GM18511 (cell line): ENCODE data around the gene NAA15.
"Not testable (repeated sequence)": the region's sequence is repeated elsewhere in the genome, so short reads cannot be mapped to it uniquely, and the experiment has no call there.

ENCODE experiments used
- ATAC-seq: cut with Tn5 transposase; IDR thresholded peaks from one replicate; pipeline ENCODE4 v1.9.1; 2021; ENCODE audit warnings: mild to moderate bottlenecking, moderate library complexity; ENCODE audit not compliant: unreplicated experiment

Gene NAA15

GRCh38 chr4:139443661-139444060 lies 142.4 kb downstream of the NAA15 start:
- no peak for ATAC-seq

- not testable (repeated sequence) for ATAC-seq
Observed at GRCh38 chr4:139444881-139445280, 143.6 kb downstream of the NAA15 start.

GRCh38 chr4:139447078-139447477 lies 145.8 kb downstream of the NAA15 start:
- not testable (repeated sequence) for ATAC-seq

- ATAC-seq = no peak
Observed at GRCh38 chr4:139450586-139450985, 149.3 kb downstream of the NAA15 start.

- no peak for ATAC-seq
Observed at GRCh38 chr4:139451997-139452396, 150.7 kb downstream of the NAA15 start.

GRCh38 chr4:139453041-139453370 lies 151.7 kb downstream of the NAA15 start:
- peak; percentile 62 for ATAC-seq

- peak; percentile 88 for ATAC-seq
Observed at GRCh38 chr4:139453371-139454110, 152.2 kb downstream of the NAA15 start.

- ATAC-seq = peak; percentile 13
Observed at GRCh38 chr4:139454111-139455045, 153.1 kb downstream of the NAA15 start, which contains the start of gene RAB33B. TSS of gene RAB33B (plus strand) at chr4:139454121. CDS start at chr4:139454196, 75 bp downstream.

- no peak for ATAC-seq
Observed at GRCh38 chr4:139455126-139455538, 153.8 kb downstream of the NAA15 start.

GRCh38 chr4:139457318-139457717 lies 156.0 kb downstream of the NAA15 start:
- ATAC-seq = no peak

GRCh38 chr4:139458543-139458942 lies 157.2 kb downstream of the NAA15 start:
- ATAC-seq = no peak

- ATAC-seq = no peak
Observed at GRCh38 chr4:139458999-139459398, 157.7 kb downstream of the NAA15 start.

- ATAC-seq = no peak
Observed at GRCh38 chr4:139460565-139460964, 159.3 kb downstream of the NAA15 start.

- ATAC-seq = no peak
Observed at GRCh38 chr4:139461022-139461628, 159.8 kb downstream of the NAA15 start.

- not testable (repeated sequence) for ATAC-seq
Observed at GRCh38 chr4:139464512-139464911, 163.2 kb downstream of the NAA15 start.

- no peak for ATAC-seq
Observed at GRCh38 chr4:139465922-139466321, 164.6 kb downstream of the NAA15 start.

- not testable (repeated sequence) for ATAC-seq
Observed at GRCh38 chr4:139468756-139469155, 167.5 kb downstream of the NAA15 start.

- ATAC-seq = no peak
Observed at GRCh38 chr4:139469216-139469615, 167.9 kb downstream of the NAA15 start.
